Osteoblast (primary cell): Measurements from ENCODE around the gene RANBP10. TPM values are rescaled to one million over a fixed set of nuclear protein-coding genes. Genes with fewer than 3 reads are reported as not detected.
"Not testable (repeated sequence)": the region's sequence is repeated elsewhere in the genome, so short reads cannot be mapped to it uniquely, and the experiment has no call there.

ENCODE experiments used
- DNase-seq: peaks from one replicate; pipeline ENCODE4 v3.0.0; 2011; ENCODE audit warnings: low spot score, mixed read lengths; ENCODE audit not compliant: insufficient read length; ENCODE audit errors: missing footprints
- H2AFZ ChIP-seq: 2 replicates; pipeline ENCODE4 v1.6.0; 2011; ENCODE audit warnings: mild to moderate bottlenecking, low read length
- H3K27ac ChIP-seq: 2 replicates; pipeline ENCODE4 v1.5.1; 2011; ENCODE audit warnings: mild to moderate bottlenecking, low read depth, low read length, moderate library complexity
- H3K27me3 ChIP-seq: 2 replicates; pipeline ENCODE4 v1.6.0; 2012; ENCODE audit warnings: mild to moderate bottlenecking, control low read depth, inconsistent platforms, low read length, moderate library complexity; ENCODE audit not compliant: insufficient read depth
- H3K36me3 ChIP-seq: 2 replicates; pipeline ENCODE4 v1.5.1; 2011; ENCODE audit warnings: mild to moderate bottlenecking, low read length, control low read depth, moderate library complexity; ENCODE audit not compliant: insufficient read depth
- H3K4me1 ChIP-seq: 2 replicates; pipeline ENCODE4 v1.5.1; 2011; ENCODE audit warnings: mild to moderate bottlenecking, low read length, control low read depth, moderate library complexity; ENCODE audit not compliant: insufficient read depth
- H3K4me2 ChIP-seq: 2 replicates; pipeline ENCODE4 v1.6.0; 2011; ENCODE audit warnings: mild to moderate bottlenecking, low read length; ENCODE audit not compliant: insufficient read depth
- H3K4me3 ChIP-seq: fragments of 200-600 bp; sonication (generic); 3 replicates; pipeline ENCODE4 v1.5.1; 2012; ENCODE audit warnings: mild to moderate bottlenecking, low read length, inconsistent platforms; ENCODE audit not compliant: insufficient read depth
- H3K79me2 ChIP-seq: 2 replicates; pipeline ENCODE4 v1.6.0; 2012; ENCODE audit warnings: mild to moderate bottlenecking, low read length, control low read depth, inconsistent platforms; ENCODE audit not compliant: insufficient read depth
- H3K9me3 ChIP-seq: 2 replicates; pipeline ENCODE4 v1.5.1; 2011; ENCODE audit warnings: low read depth, low read length, control low read depth
- H4K20me1 ChIP-seq: 2 replicates; pipeline ENCODE4 v1.6.0; 2012; ENCODE audit warnings: mild to moderate bottlenecking, low read length, control low read depth; ENCODE audit not compliant: insufficient read depth
- CTCF ChIP-seq: IDR thresholded peaks from 2 replicates; pipeline ENCODE4 v1.5.1; 2011; ENCODE audit warnings: mild to moderate bottlenecking, low read depth, low read length, moderate library complexity; ENCODE audit errors: extremely low read depth
- total RNA-seq: library from RNA; depleted of rRNA; stranded (reverse); fragments of >200 nt; gene quantifications from 2 replicates; pipeline ENCODE4 v1.2.3, GENCODE V29; 2012

The RANBP10 gene
- total RNA-seq, 1 donor = 5.4 TPM

DNA sequence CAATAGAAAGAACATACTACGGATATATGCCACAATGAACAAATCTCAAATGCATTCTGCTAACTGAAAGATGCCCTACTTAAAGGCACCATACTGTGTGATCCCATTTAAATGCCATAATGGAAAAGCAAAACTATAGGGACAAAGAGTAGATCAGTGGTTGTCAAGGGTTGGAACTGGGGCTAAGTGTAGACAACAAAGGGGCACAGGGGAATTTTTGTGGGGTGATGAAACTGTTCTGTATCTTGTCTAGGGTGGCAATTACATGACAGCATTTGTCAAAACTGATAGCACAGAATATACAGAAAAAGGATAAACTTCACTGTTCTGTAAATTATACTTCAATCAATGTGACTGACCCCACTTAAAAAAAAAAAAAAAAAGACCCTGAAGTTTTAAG, 104.9 kb downstream of the RANBP10 start:
- Histone ChIP-seq H3K4me3 (no peak overlapping the region), H3K36me3 (no peaks in the 10 kb centered on the region), H3K4me2 (no peak overlapping the region), H4K20me1 (peaks cover 18% of the 10 kb centered on the region), H3K4me1 (no peaks in the 10 kb centered on the region), H2AFZ (no peak overlapping the region), H3K9me3 (no peaks in the 10 kb centered on the region), H3K79me2 (peaks cover 54% of the 10 kb centered on the region), H3K27ac (no peak overlapping the region), H3K27me3 (no peaks in the 10 kb centered on the region)
- no peak for DNase-seq
- TF ChIP-seq CTCF = no peak

DNA sequence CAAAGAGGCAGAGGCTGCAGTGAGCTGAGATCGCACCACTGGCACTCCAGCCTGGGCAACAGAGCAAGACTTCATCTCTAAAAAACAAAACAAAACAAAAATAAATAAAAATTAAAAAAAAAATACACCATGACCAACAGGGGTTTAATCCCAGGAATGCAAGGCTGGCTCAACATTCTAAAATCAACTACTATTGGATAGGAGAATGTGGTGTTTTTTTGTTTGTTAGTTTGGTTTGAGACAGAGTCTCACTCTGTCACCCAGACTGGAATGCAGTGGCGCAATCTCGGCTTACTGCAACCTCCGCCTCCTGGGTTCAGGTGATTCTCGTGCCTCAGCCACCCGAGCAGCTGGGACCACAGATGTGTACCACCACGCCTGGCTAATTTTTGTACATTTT, 107.1 kb downstream of the RANBP10 start:
- Histone ChIP-seq H3K27me3 (no peaks in the 10 kb centered on the region), H2AFZ (no peak overlapping the region), H3K9me3 (no peaks in the 10 kb centered on the region), H3K27ac (no peak overlapping the region), H3K79me2 (peaks cover 42% of the 10 kb centered on the region), H3K4me2 (no peak overlapping the region), H4K20me1 (peaks cover 11% of the 10 kb centered on the region), H3K36me3 (no peaks in the 10 kb centered on the region), H3K4me3 (no peak overlapping the region), H3K4me1 (no peaks in the 10 kb centered on the region)
- DNase-seq = no peak
- TF ChIP-seq CTCF = no peak

GRCh38 chr16:67697422-67698185, 108.8 kb downstream of the RANBP10 start:
- Histone ChIP-seq H3K4me2 (no peak overlapping the region), H3K27ac (no peak overlapping the region), H3K4me1 (no peaks in the 10 kb centered on the region), H2AFZ (no peak overlapping the region), H3K4me3 (no peak overlapping the region), H4K20me1 (peaks cover 7% of the 10 kb centered on the region), H3K36me3 (no peaks in the 10 kb centered on the region), H3K79me2 (peaks cover 33% of the 10 kb centered on the region), H3K9me3 (no peaks in the 10 kb centered on the region), H3K27me3 (no peaks in the 10 kb centered on the region)
- DNase-seq = no peak
- TF ChIP-seq CTCF = no peak

- peaks cover 10% of the 10 kb centered on the region for H4K20me1 ChIP-seq
- no peaks in the 10 kb centered on the region for H3K4me1 ChIP-seq
- no peak overlapping the region for H3K4me3 ChIP-seq
- H3K4me2 ChIP-seq = no peak overlapping the region
- no peak overlapping the region for H2AFZ ChIP-seq
- TF ChIP-seq CTCF = no peak
- H3K27me3 ChIP-seq = no peaks in the 10 kb centered on the region
- H3K79me2 ChIP-seq = peaks cover 20% of the 10 kb centered on the region
- no peak for DNase-seq
- H3K36me3 ChIP-seq = no peaks in the 10 kb centered on the region
- no peaks in the 10 kb centered on the region for H3K9me3 ChIP-seq
- H3K27ac ChIP-seq = no peak overlapping the region
Measured at GRCh38 chr16:67694611-67695010, 111.7 kb downstream of the RANBP10 start.

DNA sequence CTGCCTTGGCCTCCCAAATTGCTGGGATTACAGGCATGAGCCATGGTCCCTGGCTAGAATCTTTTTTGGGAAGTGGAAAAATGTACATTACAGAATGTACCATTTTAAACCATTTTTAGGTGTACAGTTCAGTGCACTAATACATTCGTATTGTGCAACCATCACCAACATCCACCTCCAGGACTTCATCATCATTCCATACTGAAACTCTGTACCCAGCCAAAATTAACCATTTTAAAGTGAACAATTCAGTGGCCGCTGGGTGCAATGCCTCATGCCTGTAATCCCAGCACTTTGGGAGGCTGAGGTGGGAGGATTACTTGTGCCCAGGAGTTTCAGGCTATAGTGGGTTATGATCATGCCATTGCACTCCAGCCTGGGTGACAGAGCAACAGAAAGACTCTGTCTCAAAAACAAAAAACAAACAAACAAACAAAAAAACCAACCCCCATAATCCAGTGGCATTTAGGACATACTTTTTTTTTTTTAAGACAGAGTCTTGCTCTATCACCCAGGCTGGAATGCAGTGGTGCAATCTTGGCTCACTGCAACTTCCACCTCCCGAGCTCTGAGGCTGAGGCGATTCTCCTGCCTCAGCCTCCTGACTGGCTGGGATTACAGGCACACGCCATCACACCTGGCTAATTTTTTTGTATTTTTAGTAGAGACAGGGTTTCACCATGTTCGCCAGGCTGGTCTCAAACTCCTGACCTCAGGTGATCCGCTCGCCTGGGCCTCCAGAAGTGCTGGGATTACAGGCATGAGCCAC, 112.7 kb downstream of the RANBP10 start:
- not testable (repeated sequence) for H2AFZ ChIP-seq, H3K27ac ChIP-seq, H3K4me2 ChIP-seq, H3K4me3 ChIP-seq, H3K9me3 ChIP-seq, H3K27me3 ChIP-seq, H3K4me1 ChIP-seq, H3K36me3 ChIP-seq, DNase-seq
- Histone ChIP-seq H3K79me2 (peaks cover 18% of the 10 kb centered on the region), H4K20me1 (peaks cover 10% of the 10 kb centered on the region)
